ENCODE data around the gene NXN. TPM values are rescaled to one million over a fixed set of nuclear protein-coding genes. Genes with fewer than 3 reads are reported as not detected.

Gene NXN
- polyA plus RNA-seq, 4 donors: 2.2 to 12.5 (median 7.1) TPM

GRCh38 chr17:825216-825615, 154.4 kb downstream of the NXN start:
- Histone ChIP-seq H3K9me3 (ENCODE audit: control insufficient read depth in 2 of 2, insufficient read depth in 1 of 2, low read depth in 1 of 2, low read length in 1 of 2) (no peaks in the 10 kb centered on the region), H3K27me3 (ENCODE audit: control insufficient read depth in 3 of 3, insufficient read depth in 3 of 3, low read length in 3 of 3) (no peaks in the 10 kb centered on the region), H3K27ac (ENCODE audit: low read depth in 1 of 3, low read length in 2 of 3) (no peak overlapping the region), H3K4me1 (ENCODE audit: control insufficient read depth in 3 of 3, insufficient read depth in 2 of 3, low read depth in 1 of 3, low read length in 2 of 3) (no peaks in the 10 kb centered on the region), H3K4me3 (ENCODE audit: low read depth in 1 of 3, low read length in 3 of 3) (no peak overlapping the region), H3K36me3 (ENCODE audit: control insufficient read depth in 3 of 3, insufficient read depth in 2 of 3, low read depth in 1 of 3, low read length in 3 of 3) (peaks cover 0 to 20% (median 0%) of the 10 kb centered on the region in 3 donors)
- FAIRE-seq (no peak), DNase-seq (no peak)
- 84 to 87% (median 85%) methylated on average over 17 of the region's 17 CpGs for WGBS, 3 donors

- no peaks in the 10 kb centered on the region for H3K4me1 ChIP-seq (ENCODE audit: control insufficient read depth in 3 of 3, insufficient read depth in 2 of 3, low read depth in 1 of 3, low read length in 2 of 3)
- H3K27ac ChIP-seq (ENCODE audit: low read depth in 1 of 3, low read length in 2 of 3): no peak overlapping the region
- H3K4me3 ChIP-seq (ENCODE audit: low read depth in 1 of 3, low read length in 3 of 3): no peak overlapping the region
- peaks cover 0 to 23% (median 0%) of the 10 kb centered on the region in 3 donors for H3K36me3 ChIP-seq (ENCODE audit: control insufficient read depth in 3 of 3, insufficient read depth in 2 of 3, low read depth in 1 of 3, low read length in 3 of 3)
- 89 to 93% (median 92%) methylated on average over 16 of the region's 16 CpGs for WGBS, 3 donors
- DNase-seq (no peak), FAIRE-seq (no peak)
- H3K9me3 ChIP-seq (ENCODE audit: control insufficient read depth in 2 of 2, insufficient read depth in 1 of 2, low read depth in 1 of 2, low read length in 1 of 2): no peaks in the 10 kb centered on the region
- H3K27me3 ChIP-seq (ENCODE audit: control insufficient read depth in 3 of 3, insufficient read depth in 3 of 3, low read length in 3 of 3): no peaks in the 10 kb centered on the region
These were observed 155.2 kb downstream of the NXN start for GRCh38 chr17:824378-824777.

DNA sequence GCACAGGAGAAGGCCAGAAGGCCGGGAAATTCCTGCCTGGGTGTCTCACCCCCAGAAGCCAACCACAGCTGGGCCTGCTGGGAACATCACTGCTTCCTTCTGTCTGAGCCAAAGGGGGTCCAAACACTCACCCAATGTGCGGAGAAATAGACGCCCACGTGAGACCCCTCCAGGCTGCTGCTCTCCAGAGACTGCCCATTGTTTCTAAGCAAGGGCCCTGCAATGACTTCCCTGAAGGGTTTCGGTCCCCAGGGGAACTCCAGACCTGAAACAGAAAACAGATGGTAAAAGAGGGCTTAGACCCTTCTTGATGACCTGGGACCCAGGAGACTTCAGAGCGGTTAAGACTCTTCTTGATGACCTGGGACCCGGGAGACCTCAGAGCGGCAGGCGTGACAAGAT, 156.1 kb downstream of the NXN start:
- no peak overlapping the region for H3K4me3 ChIP-seq (ENCODE audit: low read depth in 1 of 3, low read length in 3 of 3)
- WGBS, 3 donors: 74 to 90% (median 87%) methylated on average over 9 of the region's 9 CpGs
- peaks cover 0 to 23% (median 0%) of the 10 kb centered on the region in 3 donors for H3K36me3 ChIP-seq (ENCODE audit: control insufficient read depth in 3 of 3, insufficient read depth in 2 of 3, low read depth in 1 of 3, low read length in 3 of 3)
- H3K9me3 ChIP-seq (ENCODE audit: control insufficient read depth in 2 of 2, insufficient read depth in 1 of 2, low read depth in 1 of 2, low read length in 1 of 2): no peaks in the 10 kb centered on the region
- FAIRE-seq (no peak), DNase-seq (no peak)
- H3K27ac ChIP-seq (ENCODE audit: low read depth in 1 of 3, low read length in 2 of 3): no peak overlapping the region
- no peaks in the 10 kb centered on the region for H3K27me3 ChIP-seq (ENCODE audit: control insufficient read depth in 3 of 3, insufficient read depth in 3 of 3, low read length in 3 of 3)
- H3K4me1 ChIP-seq (ENCODE audit: control insufficient read depth in 3 of 3, insufficient read depth in 2 of 3, low read depth in 1 of 3, low read length in 2 of 3): no peaks in the 10 kb centered on the region

GRCh38 chr17:819251-819650, 160.3 kb downstream of the NXN start:
- Histone ChIP-seq H3K4me3 (ENCODE audit: low read depth in 1 of 3, low read length in 3 of 3) (no peak overlapping the region), H3K9me3 (ENCODE audit: control insufficient read depth in 2 of 2, insufficient read depth in 1 of 2, low read depth in 1 of 2, low read length in 1 of 2) (no peaks in the 10 kb centered on the region), H3K27me3 (ENCODE audit: control insufficient read depth in 3 of 3, insufficient read depth in 3 of 3, low read length in 3 of 3) (no peaks in the 10 kb centered on the region), H3K4me1 (ENCODE audit: control insufficient read depth in 3 of 3, insufficient read depth in 2 of 3, low read depth in 1 of 3, low read length in 2 of 3) (no peaks in the 10 kb centered on the region), H3K36me3 (ENCODE audit: control insufficient read depth in 3 of 3, insufficient read depth in 2 of 3, low read depth in 1 of 3, low read length in 3 of 3) (peaks cover 0 to 14% (median 0%) of the 10 kb centered on the region in 3 donors), H3K27ac (ENCODE audit: low read depth in 1 of 3, low read length in 2 of 3) (no peak overlapping the region)
- WGBS, 3 donors: 91 to 95% (median 95%) methylated on average over 19 of the region's 19 CpGs
- FAIRE-seq: no peak
- DNase-seq: no peak

GRCh38 chr17:814371-814770, 165.2 kb downstream of the NXN start:
- H3K9me3 ChIP-seq (ENCODE audit: control insufficient read depth in 2 of 2, insufficient read depth in 1 of 2, low read depth in 1 of 2, low read length in 1 of 2): peaks cover 0 to 2% of the 10 kb centered on the region in 2 donors
- H3K4me1 ChIP-seq (ENCODE audit: control insufficient read depth in 3 of 3, insufficient read depth in 2 of 3, low read depth in 1 of 3, low read length in 2 of 3): no peaks in the 10 kb centered on the region
- no peak for FAIRE-seq
- H3K27ac ChIP-seq (ENCODE audit: low read depth in 1 of 3, low read length in 2 of 3): no peak overlapping the region
- DNase-seq: no peak
- H3K4me3 ChIP-seq (ENCODE audit: low read depth in 1 of 3, low read length in 3 of 3): no peak overlapping the region
- peaks cover 0 to 13% (median 0%) of the 10 kb centered on the region in 3 donors for H3K36me3 ChIP-seq (ENCODE audit: control insufficient read depth in 3 of 3, insufficient read depth in 2 of 3, low read depth in 1 of 3, low read length in 3 of 3)
- WGBS, 3 donors: 93 to 95% (median 93%) methylated on average over 20 of the region's 20 CpGs
- no peaks in the 10 kb centered on the region for H3K27me3 ChIP-seq (ENCODE audit: control insufficient read depth in 3 of 3, insufficient read depth in 3 of 3, low read length in 3 of 3)

DNA sequence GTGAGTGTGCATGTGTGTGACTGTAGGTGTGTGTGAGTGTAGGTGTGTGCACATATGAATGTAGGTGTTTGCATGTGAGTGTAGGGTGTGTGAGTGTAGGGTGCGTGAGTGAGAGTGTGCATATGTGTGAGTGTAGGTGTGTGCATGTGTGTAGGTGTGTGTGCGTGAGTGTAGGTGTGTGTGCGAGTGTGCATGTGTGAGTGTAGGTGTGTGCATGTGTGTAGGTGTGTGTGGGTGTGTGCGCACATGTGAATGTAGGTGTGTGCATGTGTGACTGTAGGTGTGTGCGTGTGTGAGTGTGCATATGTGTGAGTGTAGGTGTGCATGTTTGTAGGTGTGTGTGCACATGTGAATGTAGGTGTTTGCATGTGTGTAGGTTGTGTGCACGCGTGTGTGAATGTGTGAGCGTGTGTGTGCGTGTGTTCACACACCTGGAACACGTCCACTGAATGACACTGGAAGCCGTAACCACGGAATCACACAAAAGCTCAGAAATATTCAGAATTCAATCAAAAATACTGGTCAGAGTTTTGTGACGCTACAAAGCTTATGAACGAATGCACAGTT, 166.9 kb downstream of the NXN start:
- Histone ChIP-seq H3K36me3 (ENCODE audit: control insufficient read depth in 3 of 3, insufficient read depth in 2 of 3, low read depth in 1 of 3, low read length in 3 of 3) (peaks cover 0 to 14% (median 0%) of the 10 kb centered on the region in 3 donors), H3K4me3 (ENCODE audit: low read depth in 1 of 3, low read length in 3 of 3) (no peak overlapping the region), H3K4me1 (ENCODE audit: control insufficient read depth in 3 of 3, insufficient read depth in 2 of 3, low read depth in 1 of 3, low read length in 2 of 3) (no peaks in the 10 kb centered on the region), H3K9me3 (ENCODE audit: control insufficient read depth in 2 of 2, insufficient read depth in 1 of 2, low read depth in 1 of 2, low read length in 1 of 2) (peaks cover 0 to 2% of the 10 kb centered on the region in 2 donors), H3K27me3 (ENCODE audit: control insufficient read depth in 3 of 3, insufficient read depth in 3 of 3, low read length in 3 of 3) (no peaks in the 10 kb centered on the region), H3K27ac (ENCODE audit: low read depth in 1 of 3, low read length in 2 of 3) (no peak overlapping the region)
- DNase-seq: no peak
- WGBS, 3 donors: 90 to 94% (median 94%) methylated on average over 14 of the region's 14 CpGs
- no peak for FAIRE-seq

- peaks cover 0 to 2% of the 10 kb centered on the region in 2 donors for H3K9me3 ChIP-seq (ENCODE audit: control insufficient read depth in 2 of 2, insufficient read depth in 1 of 2, low read depth in 1 of 2, low read length in 1 of 2)
- H3K4me3 ChIP-seq (ENCODE audit: low read depth in 1 of 3, low read length in 3 of 3): no peak overlapping the region
- FAIRE-seq: no peak
- no peak for DNase-seq
- peaks cover 0 to 19% (median 0%) of the 10 kb centered on the region in 3 donors for H3K36me3 ChIP-seq (ENCODE audit: control insufficient read depth in 3 of 3, insufficient read depth in 2 of 3, low read depth in 1 of 3, low read length in 3 of 3)
- H3K27ac ChIP-seq (ENCODE audit: low read depth in 1 of 3, low read length in 2 of 3): no peak overlapping the region
- H3K4me1 ChIP-seq (ENCODE audit: control insufficient read depth in 3 of 3, insufficient read depth in 2 of 3, low read depth in 1 of 3, low read length in 2 of 3): no peaks in the 10 kb centered on the region
- no peaks in the 10 kb centered on the region for H3K27me3 ChIP-seq (ENCODE audit: control insufficient read depth in 3 of 3, insufficient read depth in 3 of 3, low read length in 3 of 3)
- 71 to 76% (median 72%) methylated on average over 28 to 29 of the region's 29 CpGs for WGBS, 3 donors
These were observed 168.4 kb downstream of the NXN start for GRCh38 chr17:811051-811784.

DNA sequence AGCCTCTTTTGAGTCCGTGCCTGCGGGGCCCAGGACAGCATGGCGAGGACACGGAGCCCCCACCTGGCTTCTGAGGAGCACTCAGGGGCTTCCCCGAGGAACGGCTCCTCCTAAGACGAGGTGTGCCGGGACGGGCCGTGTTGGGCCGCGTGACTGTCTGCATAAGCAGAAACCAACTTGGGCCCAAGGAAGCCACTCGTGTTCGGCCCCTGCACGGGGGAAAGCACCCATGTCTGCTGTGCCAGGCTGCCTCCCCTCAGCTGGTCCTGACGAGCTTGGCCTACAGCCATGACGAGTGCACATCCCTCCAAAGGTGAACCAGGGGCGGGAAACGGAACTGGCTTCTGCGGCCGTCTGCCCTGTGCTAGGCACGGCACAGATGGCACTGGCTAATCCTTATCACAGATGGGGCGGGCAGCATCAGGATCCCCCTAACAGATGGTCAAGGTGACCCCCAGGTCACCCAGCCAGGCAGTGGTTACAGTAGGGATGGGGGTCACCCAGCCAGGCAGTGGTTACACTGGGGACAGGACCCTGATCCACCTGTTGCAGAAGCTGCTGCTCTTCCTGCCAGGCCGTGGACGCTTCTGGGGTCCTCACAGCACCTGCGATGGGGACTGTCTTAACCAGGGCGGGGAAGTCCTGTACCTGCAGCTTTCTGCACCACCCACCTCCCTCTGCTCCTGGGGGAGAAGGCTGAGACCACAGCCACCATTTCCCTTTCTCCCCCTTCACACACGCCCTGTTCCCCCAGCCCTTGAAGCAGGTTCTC, 171.9 kb downstream of the NXN start:
- 86 to 89% (median 89%) methylated on average over 26 to 28 of the region's 28 CpGs for WGBS, 3 donors
- DNase-seq: no peak

More for the DNA sequence above, 171.9 kb downstream of the NXN start:
- peaks cover 0 to 2% of the 10 kb centered on the region in 2 donors for H3K9me3 ChIP-seq (ENCODE audit: control insufficient read depth in 2 of 2, insufficient read depth in 1 of 2, low read depth in 1 of 2, low read length in 1 of 2)
- FAIRE-seq: no peak
- H3K27ac ChIP-seq (ENCODE audit: low read depth in 1 of 3, low read length in 2 of 3): no peak overlapping the region
- no peaks in the 10 kb centered on the region for H3K4me1 ChIP-seq (ENCODE audit: control insufficient read depth in 3 of 3, insufficient read depth in 2 of 3, low read depth in 1 of 3, low read length in 2 of 3)
- H3K27me3 ChIP-seq (ENCODE audit: control insufficient read depth in 3 of 3, insufficient read depth in 3 of 3, low read length in 3 of 3): no peaks in the 10 kb centered on the region
- H3K4me3 ChIP-seq (ENCODE audit: low read depth in 1 of 3, low read length in 3 of 3): no peak overlapping the region
- peaks cover 0 to 31% (median 0%) of the 10 kb centered on the region in 3 donors for H3K36me3 ChIP-seq (ENCODE audit: control insufficient read depth in 3 of 3, insufficient read depth in 2 of 3, low read depth in 1 of 3, low read length in 3 of 3)
